HUES64 (cell line): ENCODE data around the gene RNF213.
"Not testable (repeated sequence)": the region's sequence is repeated elsewhere in the genome, so short reads cannot be mapped to it uniquely, and the experiment has no call there.

Experiments
- H3K27ac ChIP-seq: 2 replicates; pipeline ENCODE4 v1.7.0; 2013; ENCODE audit warnings: low read depth, low read length, inconsistent platforms
- H3K27me3 ChIP-seq: 2 replicates; pipeline ENCODE4 v1.6.1; 2013; ENCODE audit warnings: mild to moderate bottlenecking, low read length; ENCODE audit not compliant: insufficient read depth
- H3K36me3 ChIP-seq: 2 replicates; pipeline ENCODE4 v1.6.1; 2013; ENCODE audit warnings: mild to moderate bottlenecking, low read length; ENCODE audit not compliant: insufficient read depth
- H3K4me1 ChIP-seq: 2 replicates; pipeline ENCODE4 v1.6.1; 2013; ENCODE audit warnings: mild to moderate bottlenecking, low read length, moderate library complexity; ENCODE audit not compliant: insufficient read depth
- H3K4me3 ChIP-seq: 2 replicates; pipeline ENCODE4 v1.5.1; 2013; ENCODE audit warnings: mild to moderate bottlenecking, low read length, moderate library complexity
- H3K9ac ChIP-seq: 2 replicates; pipeline ENCODE4 v1.6.1; 2013; ENCODE audit warnings: mild to moderate bottlenecking, low read depth, low read length
- H3K9me3 ChIP-seq: 2 replicates; pipeline ENCODE4 v1.6.1; 2013; ENCODE audit warnings: low read depth, low read length; ENCODE audit not compliant: insufficient read depth
- WGBS: fragments of 150-250, 120-280 bp; methylation state at CpG from one replicate; pipeline ENCODE4 v1.1.7; 2013; ENCODE audit warnings: missing lambda C conversion rate; 5-methylcytosine and 5-hydroxymethylcytosine counted together

RNF213 gene

GRCh38 chr17:80253631-80254395, 6.8 kb upstream of the RNF213 start:
- Histone ChIP-seq H3K27ac (no peak overlapping the region), H3K4me3 (no peak overlapping the region), H3K27me3 (no peaks in the 10 kb centered on the region), H3K36me3 (peaks cover 6% of the 10 kb centered on the region; the same call in 1 of the 2 replicates), H3K4me1 (peaks cover 9% of the 10 kb centered on the region; the same call in 1 of the 2 replicates), H3K9ac (no peak overlapping the region), H3K9me3 (no peaks in the 10 kb centered on the region)
- WGBS: 92% methylated on average over 21 of the region's 21 CpGs

DNA sequence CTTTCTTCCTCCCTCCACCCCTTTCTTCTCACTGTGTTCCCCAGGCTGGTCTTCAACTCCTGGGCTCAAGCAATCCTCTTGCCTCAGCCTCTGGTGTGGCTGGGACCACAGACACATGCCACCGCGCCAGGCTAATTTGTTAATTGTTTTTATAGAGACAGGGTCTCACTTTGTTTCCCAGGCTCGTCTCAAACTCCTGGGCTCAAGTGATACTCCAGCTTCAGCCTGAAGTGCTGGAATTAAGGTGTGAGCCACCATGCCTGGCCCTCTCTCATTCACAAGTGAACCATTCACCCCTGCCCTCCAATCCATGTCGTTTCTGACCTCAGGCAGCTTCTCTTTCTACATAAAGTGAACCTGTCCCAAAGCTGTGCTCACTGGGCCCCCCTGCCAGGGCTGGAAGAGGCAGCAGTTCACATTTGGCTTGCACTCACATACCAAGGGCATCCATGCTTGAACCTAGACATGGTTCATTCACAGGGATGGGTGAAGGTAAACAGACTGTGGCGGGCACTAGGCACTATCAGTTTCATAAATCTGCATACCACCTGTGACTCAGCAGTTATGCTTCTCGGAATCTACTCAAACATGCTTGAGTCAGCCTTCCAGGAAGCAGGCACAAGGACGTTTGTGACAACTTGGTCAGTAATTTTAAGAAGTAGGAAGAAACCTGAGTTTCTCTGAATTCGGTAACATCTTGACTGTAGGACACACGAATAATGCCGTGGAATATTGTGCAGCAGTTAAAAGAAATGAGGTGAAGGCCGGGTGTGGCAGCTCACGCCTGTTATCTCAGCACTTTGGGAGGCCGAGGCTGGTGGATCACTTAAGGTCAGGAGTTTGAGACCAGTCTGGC, 6.0 kb upstream of the RNF213 start:
- H3K9ac ChIP-seq: no peak overlapping the region

GRCh38 chr17:80256034-80256350, 4.7 kb upstream of the RNF213 start:
- Histone ChIP-seq H3K4me3 (no peak overlapping the region), H3K27ac (no peak overlapping the region), H3K27me3 (no peaks in the 10 kb centered on the region), H3K4me1 (peaks cover 9% of the 10 kb centered on the region; the same call in 1 of the 2 replicates), H3K9ac (no peak overlapping the region), H3K36me3 (peaks cover 6% of the 10 kb centered on the region; the same call in 1 of the 2 replicates), H3K9me3 (no peaks in the 10 kb centered on the region)
- WGBS: 96% methylated on average over 5 of the region's 5 CpGs

More for the DNA sequence above, 6.0 kb upstream of the RNF213 start:
- Histone ChIP-seq H3K4me1 (peaks cover 9% of the 10 kb centered on the region; the same call in 1 of the 2 replicates), H3K27ac (peak overlapping the region; percentile 41), H3K27me3 (no peaks in the 10 kb centered on the region), H3K4me3 (no peak overlapping the region), H3K9me3 (no peaks in the 10 kb centered on the region), H3K36me3 (peaks cover 6% of the 10 kb centered on the region; the same call in 1 of the 2 replicates)
- WGBS: 90% methylated on average over 13 of the region's 13 CpGs

GRCh38 chr17:80257716-80258213, 2.9 kb upstream of the RNF213 start:
- no peak overlapping the region for H3K9ac ChIP-seq
- peaks cover 18% of the 10 kb centered on the region; the same call in 1 of the 2 replicates for H3K4me1 ChIP-seq
- H3K4me3 ChIP-seq: no peak overlapping the region
- 74% methylated on average over 14 of the region's 14 CpGs for WGBS
- H3K27ac ChIP-seq: peak overlapping the region; percentile 80
- H3K27me3 ChIP-seq: no peaks in the 10 kb centered on the region
- H3K36me3 ChIP-seq: 0 out of 2 replicates have a peak, but pooled peaks cover 4% of the 10 kb centered on the region
- H3K9me3 ChIP-seq: no peaks in the 10 kb centered on the region

- not testable (repeated sequence) for H3K4me3 ChIP-seq, H3K27ac ChIP-seq, H3K9ac ChIP-seq, H3K27me3 ChIP-seq, H3K36me3 ChIP-seq, H3K9me3 ChIP-seq
- H3K4me1 ChIP-seq: peaks cover 22% of the 10 kb centered on the region; the same call in 1 of the 2 replicates
- 85% methylated on average over 2 of the region's 2 CpGs for WGBS
These were observed 2.4 kb upstream of the RNF213 start for GRCh38 chr17:80258296-80258695.

DNA sequence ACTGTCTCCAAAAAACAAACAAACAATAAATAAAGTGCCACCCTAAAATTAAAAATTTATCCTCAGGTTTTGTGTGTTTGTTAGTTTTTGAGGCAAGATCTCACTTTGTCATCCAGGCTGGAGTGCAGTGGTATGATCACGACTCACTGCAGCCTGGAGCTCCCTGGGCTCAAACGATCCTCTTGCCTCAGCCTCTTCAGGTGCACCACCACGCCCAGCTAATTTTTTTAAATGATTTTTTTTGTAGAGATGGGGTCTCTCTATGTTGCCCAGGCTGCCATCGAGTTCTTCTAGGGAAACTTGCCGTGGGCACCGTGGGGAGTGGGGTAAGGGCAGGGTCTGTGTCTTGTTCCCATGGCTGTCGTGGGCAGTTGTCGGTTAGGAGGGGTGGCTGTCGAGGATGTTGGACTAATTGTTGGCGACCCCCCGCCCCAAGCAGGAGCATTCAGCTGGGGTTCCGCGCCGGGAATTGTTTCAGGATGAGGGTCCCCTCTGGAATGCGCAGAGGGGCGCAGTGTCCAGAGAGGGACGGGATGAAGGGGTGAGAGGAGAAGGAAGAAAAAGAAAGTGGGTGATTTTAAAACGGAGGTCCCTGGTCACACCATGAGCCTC, 1.1 kb upstream of the RNF213 start:
- H3K9ac ChIP-seq: peak overlapping the region; percentile 58; the same call in 1 of the 2 replicates
- WGBS: 77% methylated on average over 18 of the region's 18 CpGs

DNA sequence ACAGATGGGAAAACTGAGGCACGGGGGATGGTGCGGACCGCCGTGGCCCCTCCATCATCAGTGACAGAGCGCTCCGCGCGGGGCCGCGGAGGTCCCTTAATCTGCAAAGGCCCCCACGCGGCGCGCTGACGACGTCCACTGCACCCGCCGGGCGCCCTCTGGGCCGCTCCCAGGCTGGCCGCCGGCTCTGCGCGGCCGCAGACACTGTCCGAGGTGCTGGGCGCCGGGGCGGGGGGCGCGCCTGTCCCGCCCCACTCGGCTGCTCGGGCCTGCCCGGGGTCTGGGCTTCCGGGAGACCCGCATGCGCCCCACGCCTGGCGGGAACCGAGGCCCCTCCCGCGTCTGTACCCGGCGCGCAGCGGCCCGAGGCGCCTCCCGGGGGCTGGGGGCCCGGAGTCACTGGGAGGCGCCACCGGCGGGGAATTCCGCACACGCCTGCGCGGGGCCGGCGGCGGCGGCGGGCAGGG, 550 bp upstream of the RNF213 start:
- no peaks in the 10 kb centered on the region for H3K9me3 ChIP-seq
- 3% methylated on average over 63 of the region's 63 CpGs for WGBS
- no peaks in the 10 kb centered on the region for H3K27me3 ChIP-seq
- H3K4me3 ChIP-seq: peak overlapping the region; percentile 59
- no peaks in the 10 kb centered on the region for H3K36me3 ChIP-seq
- peak overlapping the region; percentile 58; the same call in 1 of the 2 replicates for H3K9ac ChIP-seq
- peak overlapping the region; percentile 75; the same call in 1 of the 2 replicates for H3K27ac ChIP-seq
- H3K4me1 ChIP-seq: peaks cover 25% of the 10 kb centered on the region; the same call in 1 of the 2 replicates

More for the DNA sequence above, 1.1 kb upstream of the RNF213 start:
- peak overlapping the region; percentile 75; the same call in 1 of the 2 replicates for H3K27ac ChIP-seq
- peak overlapping the region; percentile 59 for H3K4me3 ChIP-seq
- peaks cover 25% of the 10 kb centered on the region; the same call in 1 of the 2 replicates for H3K4me1 ChIP-seq
- H3K36me3 ChIP-seq: no peaks in the 10 kb centered on the region
- H3K27me3 ChIP-seq: no peaks in the 10 kb centered on the region
- H3K9me3 ChIP-seq: no peaks in the 10 kb centered on the region

DNA sequence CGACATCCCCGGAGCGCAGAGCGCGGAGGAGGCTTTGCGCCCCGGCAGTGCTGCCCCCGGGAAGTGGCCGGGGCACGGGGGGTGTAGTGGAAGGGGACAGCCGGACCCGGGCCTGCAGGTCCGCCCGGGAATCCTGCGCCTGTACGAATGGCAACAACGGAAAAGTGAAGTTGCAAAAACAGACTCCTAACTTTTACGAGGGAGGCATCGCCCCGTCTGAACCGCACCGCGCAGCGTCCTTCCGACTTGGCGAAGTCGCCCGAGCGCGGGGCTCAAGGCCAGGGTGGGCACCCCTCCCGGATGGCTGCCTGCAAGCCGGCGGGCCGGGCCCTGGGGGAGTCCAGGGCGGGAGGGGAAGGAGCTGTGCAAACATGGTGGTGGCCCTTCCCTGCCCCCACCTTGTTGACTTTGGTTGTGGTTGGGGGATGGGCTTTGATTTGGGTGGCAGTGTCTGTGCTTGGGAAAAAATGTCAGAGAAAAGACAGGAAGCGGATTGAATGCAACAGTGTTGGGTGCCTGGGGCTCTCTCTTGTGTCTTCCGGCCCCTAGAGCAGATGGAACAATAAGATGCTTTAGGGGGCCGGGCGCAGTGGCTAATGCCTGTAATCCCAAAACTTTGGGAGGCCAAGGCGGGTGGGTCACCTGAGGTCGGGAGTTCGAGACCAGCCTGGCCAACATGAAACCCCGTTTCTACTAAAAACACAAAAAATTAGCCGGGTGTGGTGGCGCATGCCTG, 675 bp downstream of the RNF213 start:
- Histone ChIP-seq H3K4me1 (peaks cover 25% of the 10 kb centered on the region; the same call in 1 of the 2 replicates), H3K9ac (peak overlapping the region; percentile 97), H3K27ac (peak overlapping the region; percentile 100), H3K4me3 (peak overlapping the region; percentile 88), H3K27me3 (no peaks in the 10 kb centered on the region), H3K36me3 (peaks cover 11% of the 10 kb centered on the region), H3K9me3 (no peaks in the 10 kb centered on the region)
- 2% methylated on average over 45 of the region's 45 CpGs for WGBS

- Histone ChIP-seq H3K36me3 (peaks cover 11% of the 10 kb centered on the region), H3K27me3 (no peaks in the 10 kb centered on the region), H3K4me1 (peaks cover 25% of the 10 kb centered on the region; the same call in 1 of the 2 replicates), H3K27ac (peak overlapping the region; percentile 100), H3K9me3 (no peaks in the 10 kb centered on the region), H3K9ac (peak overlapping the region; percentile 97), H3K4me3 (peak overlapping the region; percentile 88)
- 35% methylated on average over 8 of the region's 8 CpGs for WGBS
These were observed 1.2 kb downstream of the RNF213 start for GRCh38 chr17:80261895-80262279.

DNA sequence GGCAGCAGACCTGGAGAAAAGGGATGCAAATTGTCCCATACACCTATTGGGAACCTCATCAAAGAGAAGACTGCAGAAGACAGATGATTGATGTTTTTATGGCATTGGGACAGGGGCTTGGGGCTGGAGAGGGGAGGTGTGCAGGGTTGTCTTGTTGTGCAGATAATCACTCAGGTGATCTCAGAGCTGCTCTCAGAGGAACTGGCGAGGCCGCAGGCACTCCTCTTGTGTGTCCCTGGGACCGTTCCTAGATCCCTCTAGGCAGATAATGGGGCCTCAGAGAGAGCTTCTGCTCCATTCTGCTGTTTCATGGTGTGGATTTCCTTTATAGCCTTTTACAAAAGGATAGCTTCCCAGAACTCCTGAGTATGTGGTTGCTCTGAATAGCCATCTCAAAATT, 1.6 kb downstream of the RNF213 start:
- no peaks in the 10 kb centered on the region for H3K9me3 ChIP-seq
- no peaks in the 10 kb centered on the region for H3K27me3 ChIP-seq
- WGBS: 77% methylated on average over 3 of the region's 3 CpGs
- peak overlapping the region; percentile 97; the same call in 1 of the 2 replicates for H3K9ac ChIP-seq
- H3K4me1 ChIP-seq: peaks cover 25% of the 10 kb centered on the region; the same call in 1 of the 2 replicates
- H3K27ac ChIP-seq: peak overlapping the region; percentile 100
- H3K4me3 ChIP-seq: peak overlapping the region; percentile 88; the same call in 1 of the 2 replicates
- H3K36me3 ChIP-seq: peaks cover 11% of the 10 kb centered on the region
